GM23338 (cell line): Measurements from ENCODE around the gene HS6ST1. TPM values are rescaled to one million over a fixed set of nuclear protein-coding genes. Genes with fewer than 3 reads are reported as not detected.

Experiments
- ATAC-seq: fragments of 200-7000 bp; cut with Tn5 transposase; 3 replicates; pipeline ENCODE4 v1.9.1; 2020
- DNase-seq: peaks from one replicate; pipeline ENCODE4 v3.0.0-alpha.2; 2015; ENCODE audit warnings: low spot score
- H2AFZ ChIP-seq: fragments of 200-600 bp; sonication (generic); 2 replicates; pipeline ENCODE4 v1.8.0; 2016; ENCODE audit warnings: antibody characterized with exemption, mild to moderate bottlenecking, moderate library complexity
- H3F3A ChIP-seq: fragments of 200-600 bp; sonication (generic); replicated peaks from 2 replicates; pipeline ENCODE4 v1.8.0; 2017; ENCODE audit warnings: antibody characterized with exemption, mixed run types, low read depth
- H3K27ac ChIP-seq: fragments of 200-600 bp; sonication (generic); 2 replicates; pipeline ENCODE4 v1.6.1; 2016; ENCODE audit warnings: low read depth
- H3K27me3 ChIP-seq: fragments of 200-600 bp; sonication (generic); 2 replicates; pipeline ENCODE4 v1.8.0; 2016; ENCODE audit warnings: mild to moderate bottlenecking, mixed run types, moderate library complexity; ENCODE audit not compliant: insufficient read depth
- H3K36me3 ChIP-seq: fragments of 200-600 bp; sonication (generic); 2 replicates; pipeline ENCODE4 v1.8.0; 2016; ENCODE audit warnings: mild to moderate bottlenecking; ENCODE audit not compliant: insufficient read depth
- H3K4me1 ChIP-seq: fragments of 200-600 bp; sonication (generic); 2 replicates; pipeline ENCODE4 v1.8.0; 2016; ENCODE audit warnings: mild to moderate bottlenecking, moderate library complexity; ENCODE audit not compliant: insufficient read depth
- H3K4me2 ChIP-seq: fragments of 200-600 bp; sonication (generic); 2 replicates; pipeline ENCODE4 v1.7.1; 2017; ENCODE audit warnings: mixed run types
- H3K4me3 ChIP-seq: fragments of 200-600 bp; sonication (generic); 2 replicates; pipeline ENCODE4 v1.6.1; 2016; ENCODE audit warnings: mixed run types
- H3K79me2 ChIP-seq: fragments of 200-600 bp; sonication (generic); replicated peaks from 2 replicates; pipeline ENCODE4 v1.8.0; 2017; ENCODE audit warnings: mild to moderate bottlenecking; ENCODE audit not compliant: insufficient read depth
- H3K9me2 ChIP-seq: fragments of 200-600 bp; sonication (generic); 2 replicates; pipeline ENCODE4 v1.8.0; 2017; ENCODE audit not compliant: insufficient read depth
- H4K20me1 ChIP-seq: fragments of 200-600 bp; sonication (generic); replicated peaks from 2 replicates; pipeline ENCODE4 v1.8.0; 2017; ENCODE audit warnings: mild to moderate bottlenecking; ENCODE audit not compliant: insufficient read depth
- H3K27ac Mint-ChIP-seq: 2 replicates; pipeline ENCODE4 v1.8.0; 2020; ENCODE audit warnings: inconsistent platforms, mild to moderate bottlenecking, moderate library complexity, mixed read lengths
- H3K27me3 Mint-ChIP-seq: 3 replicates; pipeline ENCODE4 v1.8.0; 2022; ENCODE audit warnings: low read depth, mild to moderate bottlenecking, moderate library complexity, mixed read lengths, inconsistent platforms; ENCODE audit not compliant: insufficient read depth, poor library complexity
- H3K36me3 Mint-ChIP-seq: 3 replicates; pipeline ENCODE4 v1.8.0; 2021; ENCODE audit warnings: low read depth, mild to moderate bottlenecking, inconsistent platforms, moderate library complexity, mixed read lengths
- H3K4me1 Mint-ChIP-seq: 3 replicates; pipeline ENCODE4 v1.8.0; 2020; ENCODE audit warnings: mild to moderate bottlenecking, inconsistent platforms, mixed read lengths
- H3K4me3 Mint-ChIP-seq: 3 replicates; pipeline ENCODE4 v1.8.0; 2021; ENCODE audit warnings: moderate library complexity, mild to moderate bottlenecking, inconsistent platforms, mixed read lengths
- H3K9me3 Mint-ChIP-seq: 3 replicates; pipeline ENCODE4 v1.8.0; 2020; ENCODE audit warnings: moderate library complexity, mild to moderate bottlenecking, inconsistent platforms, mixed read lengths
- CTCF ChIP-seq, 2 experiments: fragments of 200-600 bp in 1 of 2; sonication (generic) in 1 of 2; conservative IDR thresholded peaks; 2 replicates each; pipeline versions ENCODE4 v1.5.1 to v1.6.1; 2016 to 2017; ENCODE audit warnings: antibody characterized with exemption in 2 of 2, low read depth in 2 of 2, mild to moderate bottlenecking in 2 of 2, moderate library complexity in 1 of 2
- ETS1 ChIP-seq: IDR thresholded peaks from 2 replicates; pipeline ENCODE4 v1.6.1; 2016; ENCODE audit warnings: antibody characterized with exemption
- EZH2phosphoT487 ChIP-seq: fragments of 200-600 bp; sonication (generic); IDR thresholded peaks from one replicate; pipeline ENCODE4 v1.8.1; 2018; ENCODE audit warnings: antibody characterized with exemption; ENCODE audit not compliant: unreplicated experiment
- JUNB ChIP-seq: IDR thresholded peaks from one replicate; pipeline ENCODE4 v1.6.1; 2016; ENCODE audit warnings: antibody characterized with exemption; ENCODE audit not compliant: unreplicated experiment
- ZNF331 ChIP-seq: fragments of 250-450 bp; sonication (Bioruptor Pico); IDR thresholded peaks from 2 replicates; pipeline ENCODE4 v1.5.0; 2020; ENCODE audit warnings: low read depth, mild to moderate bottlenecking, moderate library complexity
- ZNF462 ChIP-seq: fragments of 250-450 bp; sonication (Bioruptor Pico); IDR thresholded peaks from 2 replicates; pipeline ENCODE4 v1.5.0; 2020; ENCODE audit warnings: mild to moderate bottlenecking, moderate library complexity
- polyA plus RNA-seq: library from polyadenylated mRNA; unstranded; fragments of >200 nt; fragmentation: Nextera tagmentation; extraction: Ambion mirVana; gene quantifications from 2 replicates; pipeline ENCODE4 v1.2.1, GENCODE V29; 2016
- total RNA-seq: library from RNA; depleted of rRNA; stranded (reverse); fragments of >200 nt; shearing (Covaris generic); gene quantifications from 2 replicates; pipeline ENCODE4 v1.2.3, GENCODE V29; 2014

Gene HS6ST1
- total and polyA plus RNA-seq, 2 experiments from 2014 or later = 21.1 to 106 TPM

GRCh38 chr2:128346291-128347170 is 27.9 kb upstream of the HS6ST1 start:
- H3K79me2 ChIP-seq = no peaks in the 10 kb centered on the region
- H3K4me3 Mint-ChIP-seq = no peak overlapping the region

More at GRCh38 chr2:128346291-128347170, 27.9 kb upstream of the HS6ST1 start:
- no peak overlapping the region for H3K4me3 ChIP-seq
- Mint-ChIP-seq H3K27me3 (peaks cover 6% of the 10 kb centered on the region), H3K4me1 (peaks cover 10% of the 10 kb centered on the region), H3K36me3 (peaks cover 11% of the 10 kb centered on the region; the same call in 2 of the 3 replicates), H3K9me3 (peaks cover 23% of the 10 kb centered on the region), H3K27ac (no peak overlapping the region)
- no peaks in the 10 kb centered on the region for H3K27me3 ChIP-seq
- ATAC-seq (peak; percentile 35), DNase-seq (no peak)
- no peaks in the 10 kb centered on the region for H3F3A ChIP-seq
- TF ChIP-seq ZNF331 (no peak), ZNF462 (CRISPR knock-in tag) (no peak), ETS1 (no peak), EZH2phosphoT487 (no peak), JUNB (no peak), CTCF (conservative IDR thresholded peaks at IDR 0.05; ENCODE audit: low read depth in 2 of 2) (no peak)
- H3K4me2 ChIP-seq = no peak overlapping the region
- no peak overlapping the region for H3K27ac ChIP-seq
- H2AFZ ChIP-seq = peak overlapping the region; percentile 43; the same call in 1 of the 2 replicates
- peaks cover 8% of the 10 kb centered on the region; the same call in 1 of the 2 replicates for H3K9me2 ChIP-seq
- no peaks in the 10 kb centered on the region for H3K4me1 ChIP-seq
- H3K36me3 ChIP-seq = peaks cover 8% of the 10 kb centered on the region
- H4K20me1 ChIP-seq = no peaks in the 10 kb centered on the region
